ENCODE results near the gene DPP4. TPM values are rescaled to one million over a fixed set of nuclear protein-coding genes. Genes with fewer than 3 reads are reported as not detected.
"Not testable (repeated sequence)": the region's sequence is repeated elsewhere in the genome, so short reads cannot be mapped to it uniquely, and the experiment has no call there.

DPP4 gene
- total and polyA plus RNA-seq, 2 experiments from 2014 or later = 31.6 to 39.9 TPM

DNA sequence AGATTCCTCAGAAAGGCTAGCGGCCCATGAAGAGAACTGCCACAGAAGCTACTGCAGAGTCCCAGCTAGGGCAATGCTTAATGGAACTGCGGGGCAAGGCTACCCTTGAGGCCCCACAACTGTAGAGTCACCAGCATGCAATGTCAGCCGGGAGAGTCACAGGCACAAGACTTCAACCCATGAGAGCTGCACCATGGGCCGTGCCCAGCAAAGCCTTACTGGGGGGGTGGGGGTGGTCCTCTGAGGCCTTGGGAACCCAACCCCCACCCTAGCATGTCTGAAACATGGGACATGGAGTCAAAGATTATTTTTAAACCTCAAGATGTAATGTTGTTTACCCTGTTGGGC is 20.2 kb downstream of the DPP4 start:
- Histone ChIP-seq H3K4me3 (no peak overlapping the region), H3K4me2 (ENCODE audit: unreplicated experiment) (no peak overlapping the region), H3K4me1 (ENCODE audit: insufficient read depth) (no peaks in the 10 kb centered on the region), H3K36me3 (ENCODE audit: low read depth) (no peaks in the 10 kb centered on the region), H4K20me1 (ENCODE audit: insufficient read depth) (no peaks in the 10 kb centered on the region), H3K79me2 (ENCODE audit: insufficient read depth) (no peaks in the 10 kb centered on the region), H3F3A (ENCODE audit: insufficient read depth) (no peaks in the 10 kb centered on the region), H3K9ac (no peak overlapping the region), H2AFZ (no peak overlapping the region), H3K27me3 (replicated peaks; ENCODE audit: insufficient read depth) (no peaks in the 10 kb centered on the region), H3K27ac (no peak overlapping the region), H3K9me2 (ENCODE audit: insufficient read depth) (no peaks in the 10 kb centered on the region), H3K9me3 (ENCODE audit: low read depth) (no peaks in the 10 kb centered on the region)
- TF ChIP-seq EZH2phosphoT487 (IDR thresholded peaks at IDR 0.05; ENCODE audit: insufficient read depth, low read depth) (no peak), EZH2 (IDR thresholded peaks at IDR 0.05; ENCODE audit: insufficient read depth, poor library complexity, severe bottlenecking) (no peak)
- 92 to 93% methylated on average over 4 of the region's 4 CpGs for WGBS, 2 experiments (ENCODE audit: low coverage in 1 of 2, low lambda C conversion rate in 2 of 2, missing lambda C conversion rate in 2 of 2)
- in situ Hi-C loops (cut with MboI) = no loop called here
- no peak for DNase-seq

- Histone ChIP-seq H3K27ac (no peak overlapping the region), H3F3A (ENCODE audit: insufficient read depth) (no peaks in the 10 kb centered on the region), H3K36me3 (ENCODE audit: low read depth) (no peaks in the 10 kb centered on the region), H3K4me2 (ENCODE audit: unreplicated experiment) (no peak overlapping the region), H3K79me2 (ENCODE audit: insufficient read depth) (no peaks in the 10 kb centered on the region), H3K4me1 (ENCODE audit: insufficient read depth) (no peaks in the 10 kb centered on the region), H3K9me2 (ENCODE audit: insufficient read depth) (no peaks in the 10 kb centered on the region), H4K20me1 (ENCODE audit: insufficient read depth) (no peaks in the 10 kb centered on the region), H2AFZ (no peak overlapping the region), H3K9ac (no peak overlapping the region), H3K4me3 (no peak overlapping the region), H3K9me3 (ENCODE audit: low read depth) (no peaks in the 10 kb centered on the region), H3K27me3 (replicated peaks; ENCODE audit: insufficient read depth) (no peaks in the 10 kb centered on the region)
- WGBS, 2 experiments (ENCODE audit: low coverage in 1 of 2, low lambda C conversion rate in 2 of 2, missing lambda C conversion rate in 2 of 2) = 84 to 87% methylated on average over 6 of the region's 6 CpGs
- no peak for DNase-seq
- no peak for TF ChIP-seq EZH2phosphoT487 (IDR thresholded peaks at IDR 0.05; ENCODE audit: insufficient read depth, low read depth)
- no peak for TF ChIP-seq EZH2 (IDR thresholded peaks at IDR 0.05; ENCODE audit: insufficient read depth, poor library complexity, severe bottlenecking)
- in situ Hi-C loops (cut with MboI) = no loop called here
Observed at GRCh38 chr2:162053066-162053807, 20.8 kb downstream of the DPP4 start.

DNA sequence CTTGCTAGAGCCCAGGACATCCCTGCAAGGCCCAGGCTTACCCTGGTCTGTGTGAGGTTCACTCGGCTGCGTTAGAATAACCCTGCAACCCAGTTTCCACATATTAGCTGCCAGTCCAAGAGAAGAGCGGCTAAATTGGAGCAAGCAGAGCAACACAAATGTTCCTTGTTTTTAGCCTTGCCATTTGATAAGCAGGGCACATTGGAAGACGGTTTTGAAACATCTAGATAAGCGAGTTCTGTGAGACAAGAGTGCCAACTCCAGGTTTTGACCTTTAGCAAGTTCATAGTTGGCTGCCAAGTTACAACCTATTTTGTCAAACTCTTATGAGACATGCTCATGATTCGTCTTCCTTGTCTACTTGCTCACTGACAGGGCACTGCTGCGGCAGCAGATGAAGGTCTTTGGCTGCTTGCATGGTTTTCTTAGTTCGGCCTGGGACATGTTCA is 23.5 kb downstream of the DPP4 start:
- no peak overlapping the region for H3K27ac ChIP-seq
- no peak overlapping the region for H3K4me2 ChIP-seq (ENCODE audit: unreplicated experiment)
- no peaks in the 10 kb centered on the region for H3K9me3 ChIP-seq (ENCODE audit: low read depth)
- H4K20me1 ChIP-seq (ENCODE audit: insufficient read depth) = no peaks in the 10 kb centered on the region
- no peak for DNase-seq
- H3K27me3 ChIP-seq (replicated peaks; ENCODE audit: insufficient read depth) = no peaks in the 10 kb centered on the region
- TF ChIP-seq EZH2 (IDR thresholded peaks at IDR 0.05; ENCODE audit: insufficient read depth, poor library complexity, severe bottlenecking) (no peak), EZH2phosphoT487 (IDR thresholded peaks at IDR 0.05; ENCODE audit: insufficient read depth, low read depth) (no peak)
- no peaks in the 10 kb centered on the region for H3K79me2 ChIP-seq (ENCODE audit: insufficient read depth)
- no peak overlapping the region for H3K4me3 ChIP-seq
- H3K9me2 ChIP-seq (ENCODE audit: insufficient read depth) = no peaks in the 10 kb centered on the region
- H2AFZ ChIP-seq = no peak overlapping the region
- no peaks in the 10 kb centered on the region for H3K4me1 ChIP-seq (ENCODE audit: insufficient read depth)
- in situ Hi-C loops (cut with MboI) = no loop called here
- H3K9ac ChIP-seq = no peak overlapping the region
- 82 to 88% methylated on average over 8 of the region's 8 CpGs for WGBS, 2 experiments (ENCODE audit: low coverage in 1 of 2, low lambda C conversion rate in 2 of 2, missing lambda C conversion rate in 2 of 2)
- no peaks in the 10 kb centered on the region for H3F3A ChIP-seq (ENCODE audit: insufficient read depth)
- no peaks in the 10 kb centered on the region for H3K36me3 ChIP-seq (ENCODE audit: low read depth)

GRCh38 chr2:162049089-162049488 is 24.9 kb downstream of the DPP4 start:
- H3K27ac ChIP-seq; H3K4me2 ChIP-seq (ENCODE audit: unreplicated experiment); H4K20me1 ChIP-seq (ENCODE audit: insufficient read depth); H3K9ac ChIP-seq; DNase-seq; H3K27me3 ChIP-seq (replicated peaks; ENCODE audit: insufficient read depth); H2AFZ ChIP-seq; H3K9me3 ChIP-seq (ENCODE audit: low read depth); H3K36me3 ChIP-seq (ENCODE audit: low read depth); in situ Hi-C loops (cut with MboI); H3K79me2 ChIP-seq (ENCODE audit: insufficient read depth); H3K4me3 ChIP-seq; H3F3A ChIP-seq (ENCODE audit: insufficient read depth); H3K9me2 ChIP-seq (ENCODE audit: insufficient read depth); H3K4me1 ChIP-seq (ENCODE audit: insufficient read depth): not testable (repeated sequence)
- 97 to 100% methylated on average over 3 of the region's 3 CpGs for WGBS, 2 experiments (ENCODE audit: low coverage in 1 of 2, low lambda C conversion rate in 2 of 2, missing lambda C conversion rate in 2 of 2)

- no peaks in the 10 kb centered on the region for H3K9me3 ChIP-seq (ENCODE audit: low read depth)
- H3K79me2 ChIP-seq (ENCODE audit: insufficient read depth) = no peaks in the 10 kb centered on the region
- DNase-seq = no peak
- no peaks in the 10 kb centered on the region for H3F3A ChIP-seq (ENCODE audit: insufficient read depth)
- H3K4me3 ChIP-seq = no peak overlapping the region
- H3K27me3 ChIP-seq (replicated peaks; ENCODE audit: insufficient read depth) = no peaks in the 10 kb centered on the region
- TF ChIP-seq EZH2 (IDR thresholded peaks at IDR 0.05; ENCODE audit: insufficient read depth, poor library complexity, severe bottlenecking) = no peak
- no peak for TF ChIP-seq EZH2phosphoT487 (IDR thresholded peaks at IDR 0.05; ENCODE audit: insufficient read depth, low read depth)
- no peaks in the 10 kb centered on the region for H3K36me3 ChIP-seq (ENCODE audit: low read depth)
- H4K20me1 ChIP-seq (ENCODE audit: insufficient read depth) = no peaks in the 10 kb centered on the region
- no peak overlapping the region for H3K27ac ChIP-seq
- in situ Hi-C loops (cut with MboI) = no loop called here
- H3K9me2 ChIP-seq (ENCODE audit: insufficient read depth) = no peaks in the 10 kb centered on the region
- no peak overlapping the region for H3K4me2 ChIP-seq (ENCODE audit: unreplicated experiment)
- H3K4me1 ChIP-seq (ENCODE audit: insufficient read depth) = no peaks in the 10 kb centered on the region
- WGBS, 2 experiments (ENCODE audit: low coverage in 1 of 2, low lambda C conversion rate in 2 of 2, missing lambda C conversion rate in 2 of 2) = 90 to 97% methylated on average over 4 of the region's 4 CpGs
- no peak overlapping the region for H2AFZ ChIP-seq
- no peak overlapping the region for H3K9ac ChIP-seq
Observed at GRCh38 chr2:162044586-162044985, 29.4 kb downstream of the DPP4 start.
